B cell (primary cell): ENCODE data around the gene SOX15.

Source experiments
- EZH2 ChIP-seq: IDR thresholded peaks from 2 replicates; pipeline ENCODE4 v1.6.1; 2012; ENCODE audit warnings: borderline replicate concordance, low read depth, mild to moderate bottlenecking, moderate library complexity, low read length; ENCODE audit not compliant: insufficient read depth, poor library complexity, severe bottlenecking
- TF ChIP-seq, protein P1 (sequence below): fragments of 200-600 bp; IDR thresholded peaks from one replicate; pipeline ENCODE4 v1.8.0; 2022; ENCODE audit warnings: antibody characterized with exemption, mild to moderate bottlenecking

DNA sequence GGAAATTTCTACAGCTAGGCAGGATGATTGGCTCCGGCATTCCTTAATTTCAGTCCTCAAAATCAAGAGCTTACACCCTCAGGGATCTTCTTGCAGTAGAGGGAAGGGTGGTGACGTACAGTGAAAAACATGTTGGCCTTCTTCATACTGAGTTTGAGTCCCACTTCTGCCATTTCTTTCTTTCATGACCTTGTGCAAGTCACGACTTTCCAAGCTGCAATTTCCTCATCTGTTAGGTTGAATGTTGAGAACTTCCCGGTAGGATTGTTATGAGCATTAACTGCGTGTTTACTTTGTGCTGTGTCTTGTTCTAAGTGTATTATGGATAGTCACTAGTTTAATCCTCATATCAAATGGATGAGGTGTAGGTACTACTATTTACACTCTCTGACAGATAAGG is 20.3 kb downstream of the SOX15 start:
- TF ChIP-seq, protein P1, sequence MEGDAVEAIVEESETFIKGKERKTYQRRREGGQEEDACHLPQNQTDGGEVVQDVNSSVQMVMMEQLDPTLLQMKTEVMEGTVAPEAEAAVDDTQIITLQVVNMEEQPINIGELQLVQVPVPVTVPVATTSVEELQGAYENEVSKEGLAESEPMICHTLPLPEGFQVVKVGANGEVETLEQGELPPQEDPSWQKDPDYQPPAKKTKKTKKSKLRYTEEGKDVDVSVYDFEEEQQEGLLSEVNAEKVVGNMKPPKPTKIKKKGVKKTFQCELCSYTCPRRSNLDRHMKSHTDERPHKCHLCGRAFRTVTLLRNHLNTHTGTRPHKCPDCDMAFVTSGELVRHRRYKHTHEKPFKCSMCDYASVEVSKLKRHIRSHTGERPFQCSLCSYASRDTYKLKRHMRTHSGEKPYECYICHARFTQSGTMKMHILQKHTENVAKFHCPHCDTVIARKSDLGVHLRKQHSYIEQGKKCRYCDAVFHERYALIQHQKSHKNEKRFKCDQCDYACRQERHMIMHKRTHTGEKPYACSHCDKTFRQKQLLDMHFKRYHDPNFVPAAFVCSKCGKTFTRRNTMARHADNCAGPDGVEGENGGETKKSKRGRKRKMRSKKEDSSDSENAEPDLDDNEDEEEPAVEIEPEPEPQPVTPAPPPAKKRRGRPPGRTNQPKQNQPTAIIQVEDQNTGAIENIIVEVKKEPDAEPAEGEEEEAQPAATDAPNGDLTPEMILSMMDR: no peak
- no peak for TF ChIP-seq EZH2
